NOMO-1 treated with dmso at 0.1 percent for 144 hours (cell line): Measurements from ENCODE around the gene PRSS21.
A peak's percentile ranks its signal among the peaks of the same experiment; 100 is the strongest.

ENCODE experiments used
- DNase-seq: peaks from one replicate; lab custom pipeline; 2025; ENCODE audit not compliant: unreplicated experiment; lab: John Stamatoyannopoulos, UW

PRSS21 gene

GRCh38 chr16:2822496-2822895 lies 5.5 kb downstream of the PRSS21 start:
- DNase-seq = no peak

GRCh38 chr16:2824626-2825025 lies 7.6 kb downstream of the PRSS21 start:
- no peak for DNase-seq

DNA sequence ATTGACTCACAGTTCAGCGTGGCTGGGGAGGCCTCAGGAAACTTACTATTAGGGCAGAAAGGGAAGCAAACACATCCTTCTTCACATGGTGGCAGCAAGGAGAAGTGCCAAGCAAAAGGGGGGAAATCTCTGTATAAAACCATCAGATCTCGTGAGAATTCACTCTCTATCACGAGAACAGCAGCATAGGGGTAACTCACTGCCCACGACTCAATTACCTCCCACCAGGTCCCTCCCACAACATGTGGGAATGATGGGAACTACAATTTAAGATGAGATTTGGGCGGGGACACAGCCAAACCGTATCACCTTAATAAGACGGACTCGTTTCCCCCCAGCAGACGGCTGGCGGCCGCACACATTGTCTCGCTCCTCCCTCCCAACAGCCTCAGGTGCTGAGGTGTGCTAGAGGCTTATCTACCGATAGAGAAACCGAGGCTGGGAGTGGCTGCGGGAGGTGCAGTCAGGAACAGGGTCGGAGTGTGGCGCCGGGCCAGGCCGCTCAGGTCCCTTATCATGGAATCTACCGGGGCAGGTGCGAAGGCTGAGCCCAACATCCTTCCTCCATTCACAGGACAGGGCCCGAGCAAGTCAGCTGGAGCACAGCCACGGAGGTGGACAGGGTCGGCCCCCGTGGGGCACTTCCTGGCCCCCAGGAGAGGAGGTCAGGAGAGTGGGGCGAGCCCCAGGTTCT lies 8.2 kb downstream of the PRSS21 start:
- DNase-seq = no peak

DNA sequence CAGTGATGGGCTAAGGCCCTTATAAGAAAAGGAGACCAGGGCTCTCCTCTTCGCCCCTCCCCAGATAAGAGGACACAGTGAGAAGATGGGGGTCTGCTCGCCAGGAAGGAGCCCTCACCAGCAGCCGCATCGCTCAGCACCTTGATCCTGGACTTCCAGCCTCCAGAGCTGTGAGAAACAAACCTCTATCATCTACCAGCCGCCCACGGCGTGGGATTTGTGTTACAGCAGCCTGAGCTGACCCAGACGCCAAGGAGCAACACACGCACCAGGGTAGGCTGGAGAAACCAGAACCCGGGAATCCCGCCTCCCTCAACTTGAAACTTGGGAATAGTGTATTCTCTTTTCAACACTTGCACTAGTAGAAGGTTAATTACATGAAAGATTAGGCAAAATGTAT lies 8.9 kb downstream of the PRSS21 start:
- DNase-seq = no peak

- no peak for DNase-seq
Observed at GRCh38 chr16:2826591-2827373, 9.7 kb downstream of the PRSS21 start.

GRCh38 chr16:2827374-2827791 lies 10.3 kb downstream of the PRSS21 start:
- no peak for DNase-seq

GRCh38 chr16:2827831-2828520 lies 10.9 kb downstream of the PRSS21 start:
- DNase-seq = no peak

- DNase-seq = no peak
Observed at GRCh38 chr16:2828521-2828840, 11.4 kb downstream of the PRSS21 start.

DNA sequence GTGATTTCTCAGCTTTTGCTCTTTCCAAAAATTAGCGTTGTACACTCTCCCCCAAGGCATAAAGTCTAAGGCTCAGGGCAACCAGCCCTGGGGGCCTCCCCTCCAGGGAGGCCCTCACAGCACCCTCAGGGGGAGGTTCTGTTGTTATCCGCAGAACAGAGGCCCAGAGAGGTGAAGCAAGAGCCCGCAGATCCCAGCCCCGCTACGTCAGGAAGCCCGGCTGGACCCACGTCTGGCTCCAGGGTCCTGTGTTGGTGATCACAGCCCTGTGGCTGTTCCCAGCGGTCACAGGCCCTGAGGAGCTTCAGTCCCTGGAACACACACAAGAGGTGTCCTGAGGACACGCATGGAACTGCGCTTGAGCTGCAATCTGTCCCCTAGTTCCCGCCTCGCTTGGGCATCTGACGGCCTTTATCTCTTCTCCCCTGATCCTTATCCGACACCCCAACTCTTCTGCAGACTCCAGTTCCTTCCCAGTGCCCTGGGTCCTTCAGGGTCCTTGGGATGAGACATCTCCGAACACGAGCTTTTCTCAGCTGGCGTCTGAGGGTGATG lies 11.9 kb downstream of the PRSS21 start:
- no peak for DNase-seq

- DNase-seq = no peak
Observed at GRCh38 chr16:2829501-2830354, 12.7 kb downstream of the PRSS21 start, which contains the start of gene ZG16B. Gene ZG16B, plus strand, starts transcription at chr16:2830303. Its CDS starts 139 bp downstream, at chr16:2830442.

- no peak for DNase-seq
Observed at GRCh38 chr16:2830355-2830695, 13.3 kb downstream of the PRSS21 start.

- no peak for DNase-seq
Observed at GRCh38 chr16:2831203-2831602, 14.2 kb downstream of the PRSS21 start.

GRCh38 chr16:2833776-2834175 lies 16.7 kb downstream of the PRSS21 start:
- DNase-seq = peak; percentile 60

GRCh38 chr16:2834968-2835367 lies 17.9 kb downstream of the PRSS21 start:
- no peak for DNase-seq

DNA sequence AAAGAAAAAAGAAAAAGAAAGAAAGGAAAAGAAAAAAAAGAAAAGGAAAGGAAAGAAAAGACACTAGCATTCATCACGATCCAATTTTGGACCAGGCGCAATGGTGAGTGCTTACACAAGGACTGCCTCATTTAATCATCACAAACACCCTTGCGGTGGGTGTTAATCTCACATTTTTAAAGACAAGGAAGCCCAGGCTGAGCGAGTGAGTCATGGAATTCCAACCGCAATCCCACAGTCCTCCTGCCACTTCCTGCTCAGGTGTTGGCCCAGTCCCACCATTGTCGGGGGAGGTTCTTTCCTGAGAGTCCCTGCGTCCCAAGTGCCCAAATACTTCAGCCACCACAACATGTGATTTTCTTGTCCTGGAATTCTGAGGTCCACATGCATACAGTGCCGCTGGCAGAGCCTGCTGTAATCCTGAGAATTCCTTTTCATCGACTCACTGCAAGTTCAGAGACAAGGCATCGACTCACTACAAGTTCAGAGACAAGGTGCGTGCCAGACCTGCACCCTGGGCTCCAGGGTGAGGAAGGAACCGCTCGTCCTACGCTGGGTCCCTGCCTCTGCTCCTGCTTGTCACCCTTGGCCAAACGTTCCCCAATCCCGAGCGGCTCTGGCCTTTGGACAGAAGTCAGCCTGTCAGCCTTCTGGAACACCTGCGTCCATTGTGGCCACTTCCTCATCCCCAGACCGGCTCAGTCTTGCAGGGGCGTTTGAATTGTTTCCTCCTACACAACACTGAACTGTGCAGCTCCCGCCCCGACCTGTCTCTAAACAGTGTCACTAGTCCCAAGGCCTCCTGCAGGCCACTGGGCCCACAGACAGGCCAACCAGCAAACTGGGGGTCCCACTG lies 18.8 kb downstream of the PRSS21 start:
- no peak for DNase-seq

DNA sequence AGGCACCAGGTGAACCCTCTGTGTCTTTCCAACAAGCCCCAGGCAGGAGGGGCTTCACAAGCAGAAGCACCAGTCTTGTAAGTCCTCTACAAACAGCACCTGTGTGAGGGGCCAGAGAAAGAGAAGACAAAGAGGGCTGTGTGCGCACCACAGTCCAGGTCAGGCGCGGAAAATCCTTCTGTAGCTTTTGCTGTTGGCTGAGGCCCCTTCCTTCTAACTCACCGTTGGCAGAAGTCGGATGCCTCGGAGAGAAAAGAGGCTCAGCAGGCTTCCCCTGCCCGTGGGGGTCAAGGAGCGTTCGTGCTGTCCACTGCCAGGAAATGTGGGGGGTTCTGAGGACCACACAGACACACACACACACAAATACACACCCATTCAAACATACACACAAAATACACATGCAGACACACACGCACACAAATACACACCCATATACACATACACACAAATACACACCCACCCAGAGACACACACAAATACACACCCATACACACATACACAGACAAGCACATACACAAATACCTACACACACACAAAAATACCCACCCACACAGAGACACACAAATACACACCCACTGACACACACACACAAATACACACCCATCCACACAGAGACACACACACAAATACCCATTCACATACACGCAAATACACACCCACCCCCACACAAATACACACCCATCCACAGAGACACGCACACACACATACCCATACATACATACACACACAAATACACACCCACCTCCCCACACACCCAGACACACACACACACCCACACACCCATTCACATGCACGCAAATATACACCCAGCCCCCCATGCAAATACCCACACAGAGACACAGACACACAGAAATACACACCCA lies 19.8 kb downstream of the PRSS21 start:
- DNase-seq = no peak

GRCh38 chr16:2838928-2839327 lies 21.9 kb downstream of the PRSS21 start:
- DNase-seq = no peak

DNA sequence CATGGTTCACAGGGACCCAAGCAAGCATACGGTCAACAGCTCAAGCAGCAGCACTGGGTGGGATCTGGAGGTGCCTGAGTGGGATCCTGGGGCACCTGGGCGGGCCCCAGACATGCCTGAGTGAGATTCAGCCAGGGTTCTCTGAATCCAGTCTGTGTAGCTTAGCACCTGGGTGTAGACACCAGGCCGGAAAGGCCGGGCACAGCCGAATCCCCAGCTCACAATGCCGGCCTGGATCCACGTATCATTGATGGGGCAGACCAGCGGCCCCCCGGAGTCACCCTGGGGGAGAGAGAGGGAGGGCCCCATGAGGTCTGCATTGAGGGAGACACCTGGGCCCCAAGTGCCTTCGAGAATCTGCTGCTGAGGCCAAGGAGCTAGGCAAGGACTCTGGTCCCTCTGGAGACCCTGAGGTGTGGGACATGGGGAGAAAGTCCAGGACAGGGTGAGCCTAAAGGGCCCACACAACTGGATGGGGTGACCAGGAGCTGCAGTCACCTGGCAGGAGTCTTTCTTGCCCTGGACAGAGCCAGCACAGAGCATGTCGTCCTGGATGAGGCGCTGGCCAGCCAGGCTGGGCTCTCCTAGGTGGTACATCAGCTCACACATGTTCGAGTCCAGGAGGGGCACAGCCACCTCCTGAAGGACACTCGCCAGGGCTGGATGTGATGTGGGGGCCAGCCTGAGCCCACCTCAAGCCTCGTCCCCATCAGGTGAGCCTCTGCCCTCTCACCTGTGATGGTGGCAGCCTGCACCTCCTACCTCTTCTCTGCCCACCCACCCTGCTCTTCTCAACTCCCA lies 22.8 kb downstream of the PRSS21 start:
- DNase-seq = no peak
